ENCODE data around the gene YEATS4. TPM values are rescaled to one million over a fixed set of nuclear protein-coding genes. Genes with fewer than 3 reads are reported as not detected.

Gene YEATS4
- total RNA-seq, 1 experiment from 2014 or later = 42.6 TPM

DNA sequence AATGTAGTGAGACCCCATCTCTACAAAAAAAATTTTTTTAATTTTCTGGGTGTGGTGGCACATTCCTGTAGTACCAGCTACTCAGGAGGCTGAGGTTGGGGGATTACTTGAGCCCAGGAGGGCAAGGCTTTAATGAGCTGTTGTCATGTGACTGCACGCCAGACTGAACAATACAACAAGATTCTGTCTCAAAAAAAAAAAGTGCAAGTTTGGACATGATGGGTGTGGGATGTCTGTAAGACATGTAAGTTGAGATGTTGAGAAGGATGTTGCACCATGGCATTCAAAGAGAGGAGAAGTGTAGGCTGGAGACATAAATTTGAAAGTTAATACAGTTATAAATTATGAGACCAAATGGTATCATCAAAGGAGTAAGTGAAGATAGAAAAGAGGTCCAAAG lies 23.5 kb downstream of the YEATS4 start:
- intact Hi-C loops (cut with micrococcal nuclease; ENCODE audit: unreplicated experiment) = loop anchor here (10.0 kb wide), 1 partner anchor 228 kb away; no protein-coding TSS in a partner anchor
- H3K9me3 Mint-ChIP-seq (ENCODE audit: unreplicated experiment) = no peaks in the 10 kb centered on the region
- TF ChIP-seq, protein P1, sequence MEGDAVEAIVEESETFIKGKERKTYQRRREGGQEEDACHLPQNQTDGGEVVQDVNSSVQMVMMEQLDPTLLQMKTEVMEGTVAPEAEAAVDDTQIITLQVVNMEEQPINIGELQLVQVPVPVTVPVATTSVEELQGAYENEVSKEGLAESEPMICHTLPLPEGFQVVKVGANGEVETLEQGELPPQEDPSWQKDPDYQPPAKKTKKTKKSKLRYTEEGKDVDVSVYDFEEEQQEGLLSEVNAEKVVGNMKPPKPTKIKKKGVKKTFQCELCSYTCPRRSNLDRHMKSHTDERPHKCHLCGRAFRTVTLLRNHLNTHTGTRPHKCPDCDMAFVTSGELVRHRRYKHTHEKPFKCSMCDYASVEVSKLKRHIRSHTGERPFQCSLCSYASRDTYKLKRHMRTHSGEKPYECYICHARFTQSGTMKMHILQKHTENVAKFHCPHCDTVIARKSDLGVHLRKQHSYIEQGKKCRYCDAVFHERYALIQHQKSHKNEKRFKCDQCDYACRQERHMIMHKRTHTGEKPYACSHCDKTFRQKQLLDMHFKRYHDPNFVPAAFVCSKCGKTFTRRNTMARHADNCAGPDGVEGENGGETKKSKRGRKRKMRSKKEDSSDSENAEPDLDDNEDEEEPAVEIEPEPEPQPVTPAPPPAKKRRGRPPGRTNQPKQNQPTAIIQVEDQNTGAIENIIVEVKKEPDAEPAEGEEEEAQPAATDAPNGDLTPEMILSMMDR (IDR thresholded peaks at IDR 0.05; ENCODE audit: insufficient read depth in 1 of 2, low read depth in 1 of 2, low read length in 1 of 2, severe bottlenecking in 1 of 2, unreplicated experiment in 1 of 2) = no peak

DNA sequence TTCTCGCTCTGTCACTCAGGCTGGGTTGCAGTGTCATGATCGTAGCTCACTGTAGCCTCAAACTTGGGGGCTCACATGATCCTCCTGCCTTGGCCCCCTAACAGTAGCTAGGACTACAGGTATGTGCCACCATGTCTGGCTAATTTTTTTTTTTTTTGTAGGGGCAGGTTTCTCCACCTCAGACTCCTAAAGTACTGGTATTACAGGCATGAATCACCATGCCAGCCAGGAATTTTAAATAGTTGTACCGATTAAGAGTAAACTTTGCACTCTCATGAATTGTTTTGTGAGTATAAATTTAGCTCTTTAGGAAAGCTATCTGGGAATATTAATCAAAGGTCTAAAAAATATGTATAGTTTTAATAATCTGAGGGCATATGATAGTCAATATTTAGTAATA lies 25.5 kb downstream of the YEATS4 start:
- intact Hi-C loops (cut with micrococcal nuclease; ENCODE audit: unreplicated experiment) = loop anchor here (10.0 kb wide), 1 partner anchor 230 kb away; no protein-coding TSS in a partner anchor
- POLR2A ChIA-PET = interaction anchor here (0.6 kb wide), 1 partner anchor 22 kb away, joined by 3 read pairs; no protein-coding TSS in a partner anchor
- H3K27me3 ChIP-seq (replicated peaks; ENCODE audit: control insufficient read depth, insufficient read depth, low read length) = no peaks in the 10 kb centered on the region
- peaks cover 1% of the 10 kb centered on the region; the same call in 1 of the 2 replicates for H3K36me3 ChIP-seq (ENCODE audit: control insufficient read depth, insufficient read depth, low read length)
- no peaks in the 10 kb centered on the region for H3K27me3 Mint-ChIP-seq (ENCODE audit: insufficient read depth, unreplicated experiment)
- H3K4me3 Mint-ChIP-seq (ENCODE audit: unreplicated experiment) = no peak overlapping the region
- TF ChIP-seq, protein P1 (IDR thresholded peaks at IDR 0.05; ENCODE audit: insufficient read depth in 1 of 2, low read depth in 1 of 2, low read length in 1 of 2, severe bottlenecking in 1 of 2, unreplicated experiment in 1 of 2) = no peak
- DNase-seq = no peak
- CTCF ChIA-PET = interaction anchor here (0.8 kb wide), 1 partner anchor 32 kb away, joined by 5 read pairs; no protein-coding TSS in a partner anchor
- H3K9me3 ChIP-seq = no peaks in the 10 kb centered on the region
- H3K27ac Mint-ChIP-seq (ENCODE audit: unreplicated experiment) = no peak overlapping the region
- H3K36me3 Mint-ChIP-seq (ENCODE audit: insufficient read depth, unreplicated experiment) = peaks cover 34% of the 10 kb centered on the region
- no peaks in the 10 kb centered on the region for H3K9me3 Mint-ChIP-seq (ENCODE audit: unreplicated experiment)
- no peak overlapping the region for H3K4me3 ChIP-seq (ENCODE audit: low read depth, low read length)
- no TSS peak for BruUV-seq (replicated peaks)
- peaks cover 38% of the 10 kb centered on the region for H3K4me1 ChIP-seq
- H3K4me1 Mint-ChIP-seq (ENCODE audit: low read depth, unreplicated experiment) = peaks cover 26% of the 10 kb centered on the region

More for the DNA sequence above, 23.5 kb downstream of the YEATS4 start:
- Mint-ChIP-seq H3K4me1 (ENCODE audit: low read depth, unreplicated experiment) (peaks cover 26% of the 10 kb centered on the region), H3K36me3 (ENCODE audit: insufficient read depth, unreplicated experiment) (peaks cover 42% of the 10 kb centered on the region), H3K4me3 (ENCODE audit: unreplicated experiment) (no peak overlapping the region), H3K27me3 (ENCODE audit: insufficient read depth, unreplicated experiment) (no peaks in the 10 kb centered on the region), H3K27ac (ENCODE audit: unreplicated experiment) (peak overlapping the region; percentile 5)
- H3K36me3 ChIP-seq (ENCODE audit: control insufficient read depth, insufficient read depth, low read length) = peaks cover 1% of the 10 kb centered on the region; the same call in 1 of the 2 replicates
- no peak for DNase-seq
- BruUV-seq (replicated peaks) = no TSS peak
- peaks cover 31% of the 10 kb centered on the region for H3K4me1 ChIP-seq
- ChIA-PET CTCF (no interaction called here), POLR2A (no interaction called here)
- no peak overlapping the region for H3K4me3 ChIP-seq (ENCODE audit: low read depth, low read length)
- no peaks in the 10 kb centered on the region for H3K27me3 ChIP-seq (replicated peaks; ENCODE audit: control insufficient read depth, insufficient read depth, low read length)
- H3K9me3 ChIP-seq = no peaks in the 10 kb centered on the region

DNA sequence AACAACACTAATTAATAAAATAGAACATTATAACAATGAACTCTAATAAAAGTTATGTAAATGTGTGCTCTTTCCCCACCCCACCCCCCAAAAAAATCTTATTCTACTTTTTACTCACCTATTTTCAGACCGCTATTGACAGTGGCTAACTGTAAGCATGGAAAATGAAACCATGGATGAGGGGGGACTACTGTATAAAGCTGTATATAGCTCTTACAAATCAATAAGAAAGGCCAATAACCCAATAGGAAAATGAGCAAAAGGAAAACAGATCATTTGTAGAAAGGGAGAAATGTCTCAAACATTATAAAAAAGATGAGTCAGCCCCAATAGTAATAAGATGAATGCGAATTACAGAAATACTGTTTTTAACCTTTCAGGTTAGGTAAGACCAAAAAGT lies 27.4 kb downstream of the YEATS4 start:
- H3K9me3 ChIP-seq = no peaks in the 10 kb centered on the region
- H3K27me3 Mint-ChIP-seq (ENCODE audit: insufficient read depth, unreplicated experiment) = no peaks in the 10 kb centered on the region
- H3K4me1 ChIP-seq = peaks cover 38% of the 10 kb centered on the region
- CTCF ChIA-PET = interaction anchor here (1.5 kb wide), 1 partner anchor 184 kb away, joined by 4 read pairs; no protein-coding TSS in a partner anchor
- H3K4me3 ChIP-seq (ENCODE audit: low read depth, low read length) = no peak overlapping the region
- no peaks in the 10 kb centered on the region for H3K27me3 ChIP-seq (replicated peaks; ENCODE audit: control insufficient read depth, insufficient read depth, low read length)
- POLR2A ChIA-PET = no interaction called here
- peaks cover 31% of the 10 kb centered on the region for H3K36me3 Mint-ChIP-seq (ENCODE audit: insufficient read depth, unreplicated experiment)
- TF ChIP-seq, protein P1 (IDR thresholded peaks at IDR 0.05; ENCODE audit: insufficient read depth in 1 of 2, low read depth in 1 of 2, low read length in 1 of 2, severe bottlenecking in 1 of 2, unreplicated experiment in 1 of 2) = no peak
- H3K36me3 ChIP-seq (ENCODE audit: control insufficient read depth, insufficient read depth, low read length) = no peaks in the 10 kb centered on the region
- H3K27ac Mint-ChIP-seq (ENCODE audit: unreplicated experiment) = no peak overlapping the region
- H3K4me1 Mint-ChIP-seq (ENCODE audit: low read depth, unreplicated experiment) = peaks cover 26% of the 10 kb centered on the region
- intact Hi-C loops (cut with micrococcal nuclease; ENCODE audit: unreplicated experiment) = loop anchor here (10.0 kb wide), 1 partner anchor 232 kb away; no protein-coding TSS in a partner anchor
- no peak overlapping the region for H3K4me3 Mint-ChIP-seq (ENCODE audit: unreplicated experiment)
- no peaks in the 10 kb centered on the region for H3K9me3 Mint-ChIP-seq (ENCODE audit: unreplicated experiment)
- no TSS peak for BruUV-seq (replicated peaks)
- DNase-seq = no peak

All from Caco-2 (cell line).